Sigmoid colon (tissue), 4 donors: Measurements from ENCODE around the gene FREY1.

Source experiments
- CTCF ChIP-seq, 4 experiments: fragments of 450-650 bp in 3 of 4; fragments of 200-600 bp in 1 of 4; IDR thresholded peaks; one replicate each; pipeline ENCODE4 v1.5.1; 2016 to 2019; ENCODE audit warnings: antibody characterized with exemption in 4 of 4, mild to moderate bottlenecking in 3 of 4, moderate library complexity in 2 of 4
- EP300 ChIP-seq, 4 donors: sonication (generic); formaldehyde crosslinking; IDR thresholded peaks; one replicate each; pipeline ENCODE4 v1.6.1; 2017; ENCODE audit warnings: antibody characterized with exemption in 4 of 4
- POLR2A ChIP-seq, 2 donors: fragments of 450-650 bp; IDR thresholded peaks; one replicate each; pipeline ENCODE4 v1.6.1; 2016; ENCODE audit warnings: antibody characterized with exemption in 2 of 2, mild to moderate bottlenecking in 2 of 2, moderate library complexity in 2 of 2
- POLR2AphosphoS5 ChIP-seq, 4 donors: sonication (generic); formaldehyde crosslinking; IDR thresholded peaks; one replicate each; pipeline ENCODE4 v1.6.1; 2017; ENCODE audit warnings: antibody characterized with exemption in 4 of 4

GRCh38 chr11:45892856-45893255, 14.2 kb downstream of the FREY1 start:
- TF ChIP-seq CTCF (IDR thresholded peaks at IDR 0.05) (no peak), POLR2A (IDR thresholded peaks at IDR 0.05) (no peak), EP300 (IDR thresholded peaks at IDR 0.05) (no peak), POLR2AphosphoS5 (IDR thresholded peaks at IDR 0.05) (no peak)
